HG02885 (cell line): ENCODE data around the gene ZFP36.

ENCODE experiments used
- ATAC-seq: cut with Tn5 transposase; IDR thresholded peaks from one replicate; pipeline ENCODE4 v1.9.1; 2021; ENCODE audit warnings: mild to moderate bottlenecking; ENCODE audit not compliant: unreplicated experiment, poor library complexity

ZFP36 gene

GRCh38 chr19:39415111-39416046 lies 8.7 kb downstream of the ZFP36 start:
- no peak for ATAC-seq

GRCh38 chr19:39416152-39417120 lies 9.8 kb downstream of the ZFP36 start:
- no peak for ATAC-seq

GRCh38 chr19:39417463-39418181 lies 11.0 kb downstream of the ZFP36 start:
- no peak for ATAC-seq

- ATAC-seq = no peak
Observed at GRCh38 chr19:39419003-39419402, 12.4 kb downstream of the ZFP36 start.

GRCh38 chr19:39420769-39421168 lies 14.1 kb downstream of the ZFP36 start:
- no peak for ATAC-seq

GRCh38 chr19:39422020-39422419 lies 15.4 kb downstream of the ZFP36 start:
- no peak for ATAC-seq

- no peak for ATAC-seq
Observed at GRCh38 chr19:39423258-39424086, 16.8 kb downstream of the ZFP36 start.

- ATAC-seq = no peak
Observed at GRCh38 chr19:39424934-39425333, 18.3 kb downstream of the ZFP36 start.

- no peak for ATAC-seq
Observed at GRCh38 chr19:39425744-39426143, 19.1 kb downstream of the ZFP36 start.

GRCh38 chr19:39426170-39426569 lies 19.5 kb downstream of the ZFP36 start:
- ATAC-seq = no peak

- no peak for ATAC-seq
Observed at GRCh38 chr19:39427707-39428106, 21.1 kb downstream of the ZFP36 start.

- ATAC-seq = no peak
Observed at GRCh38 chr19:39428283-39429112, 21.9 kb downstream of the ZFP36 start.

- ATAC-seq = peak; percentile 52
Observed at GRCh38 chr19:39430675-39431593, 24.3 kb downstream of the ZFP36 start.

- no peak for ATAC-seq
Observed at GRCh38 chr19:39432677-39433025, 26.0 kb downstream of the ZFP36 start.

GRCh38 chr19:39433480-39434079 lies 26.9 kb downstream of the ZFP36 start:
- ATAC-seq = no peak

- ATAC-seq = no peak
Observed at GRCh38 chr19:39434123-39435076, 27.8 kb downstream of the ZFP36 start.
